GM12875 (cell line): Measurements from ENCODE around the gene FTSJ1.

Experiments
- H3K4me3 ChIP-seq: one replicate; pipeline ENCODE4 v1.5.1; 2011; ENCODE audit warnings: low read depth, low read length, control low read depth
- CTCF ChIP-seq: IDR thresholded peaks from 2 replicates; pipeline ENCODE4 v1.5.1; 2011; ENCODE audit warnings: low read depth, mild to moderate bottlenecking, control low read depth, inconsistent platforms, low read length, moderate library complexity, borderline replicate concordance; ENCODE audit not compliant: insufficient read depth

Gene FTSJ1

GRCh38 chrX:48509619-48510018, 33.6 kb downstream of the FTSJ1 start:
- peak overlapping the region; percentile 78 for H3K4me3 ChIP-seq
- no peak for TF ChIP-seq CTCF

- TF ChIP-seq CTCF, result 0 out of 2 replicates have a peak, but pooled peaks have one; percentile 9
- H3K4me3 ChIP-seq, result no peak overlapping the region
Measured at GRCh38 chrX:48511560-48511959, 35.6 kb downstream of the FTSJ1 start.

DNA sequence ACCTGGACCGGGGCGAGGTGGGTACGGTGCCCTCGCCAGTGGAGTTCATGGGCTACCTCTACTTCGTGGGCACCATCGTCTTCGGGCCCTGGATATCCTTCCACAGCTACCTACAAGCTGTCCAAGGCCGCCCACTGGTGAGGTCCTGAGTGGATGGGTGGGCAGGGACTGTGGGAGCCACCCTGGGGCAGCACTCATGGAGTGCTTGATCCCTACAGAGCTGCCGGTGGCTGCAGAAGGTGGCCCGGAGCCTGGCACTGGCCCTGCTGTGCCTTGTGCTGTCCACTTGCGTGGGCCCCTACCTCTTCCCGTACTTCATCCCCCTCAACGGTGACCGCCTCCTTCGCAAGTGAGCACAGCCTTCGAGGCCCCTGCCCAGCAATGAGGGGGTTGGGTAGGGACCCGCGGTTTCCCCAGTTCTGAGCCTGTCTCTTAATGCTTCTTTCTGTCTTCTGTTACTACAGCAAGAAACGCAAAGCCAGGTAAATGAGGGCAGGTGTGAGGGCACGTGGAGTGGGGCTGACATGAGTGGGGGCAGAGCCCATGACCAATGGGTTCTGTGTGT, 36.5 kb downstream of the FTSJ1 start:
- H3K4me3 ChIP-seq, result no peak overlapping the region
- TF ChIP-seq CTCF, result no peak

DNA sequence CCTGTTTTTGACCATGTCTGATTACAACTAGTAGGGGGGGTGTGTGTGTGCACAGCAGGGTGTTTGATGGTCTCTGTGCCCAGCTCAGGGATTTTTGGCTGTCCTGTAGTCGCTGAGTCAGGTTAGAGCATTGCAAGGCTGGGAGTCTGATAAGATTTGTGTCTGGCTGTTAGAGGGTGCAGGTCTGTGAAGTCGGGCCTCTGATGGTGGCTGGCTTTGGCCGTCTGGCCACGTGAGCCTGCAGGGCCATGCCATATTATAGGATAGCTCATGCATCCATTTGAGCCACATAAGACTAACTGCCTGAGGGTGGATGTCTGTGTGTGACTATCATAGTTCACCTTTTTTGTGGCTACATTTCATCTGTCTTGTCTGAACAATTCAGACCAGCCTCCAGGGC, 37.7 kb downstream of the FTSJ1 start:
- TF ChIP-seq CTCF, result no peak
- H3K4me3 ChIP-seq, result no peak overlapping the region

GRCh38 chrX:48514126-48514806, 38.3 kb downstream of the FTSJ1 start:
- no peak overlapping the region for H3K4me3 ChIP-seq
- TF ChIP-seq CTCF, result no peak

GRCh38 chrX:48514868-48515460, 39.0 kb downstream of the FTSJ1 start:
- H3K4me3 ChIP-seq, result no peak overlapping the region
- no peak for TF ChIP-seq CTCF

DNA sequence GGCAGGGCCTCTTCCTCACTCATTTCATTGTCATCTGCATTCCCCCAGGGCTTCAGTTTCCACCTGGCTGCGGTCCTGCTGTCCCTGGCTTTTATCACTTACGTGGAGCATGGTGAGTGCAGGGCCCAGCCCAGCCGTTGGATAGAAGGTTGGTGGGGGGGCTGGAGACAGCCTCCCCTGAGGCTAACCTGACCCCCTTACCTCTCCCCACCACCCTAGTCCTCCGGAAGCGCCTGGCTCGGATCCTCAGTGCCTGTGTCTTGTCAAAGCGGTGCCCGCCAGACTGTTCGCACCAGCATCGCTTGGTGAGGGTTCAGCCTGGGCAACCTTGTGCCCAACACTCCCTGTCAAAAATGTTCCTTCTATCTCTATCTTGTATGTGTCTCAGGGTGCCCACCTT, 39.8 kb downstream of the FTSJ1 start:
- TF ChIP-seq CTCF, result no peak
- no peak overlapping the region for H3K4me3 ChIP-seq
